PFSK-1 (cell line): ENCODE data around the gene PPP1R15A.

Source experiments
- FOXP2 ChIP-seq: optimal IDR thresholded peaks from 2 replicates; pipeline ENCODE3; 2011; ENCODE audit warnings: borderline replicate concordance, control low read depth, inconsistent platforms; ENCODE audit not compliant: insufficient read depth; ENCODE audit errors: extremely low read length, extremely low read depth
- POLR2AphosphoS5 ChIP-seq: IDR thresholded peaks from 2 replicates; pipeline ENCODE4 v1.6.1; 2012; ENCODE audit warnings: low read depth, mild to moderate bottlenecking, control low read depth, low read length, moderate library complexity
- REST ChIP-seq, 2 experiments: IDR thresholded peaks; 2 replicates each; pipeline versions ENCODE4 v1.6.1 to v1.8.0; 2011 to 2012; ENCODE audit warnings: low read depth in 2 of 2, low read length in 2 of 2, control low read depth in 1 of 2, inconsistent platforms in 1 of 2, mild to moderate bottlenecking in 1 of 2, moderate library complexity in 1 of 2; ENCODE audit not compliant: insufficient read depth in 1 of 2
- SIN3A ChIP-seq: IDR thresholded peaks from 2 replicates; pipeline ENCODE4 v1.6.1; 2012; ENCODE audit warnings: mild to moderate bottlenecking, low read length, moderate library complexity, borderline replicate concordance; ENCODE audit not compliant: insufficient read depth
- TAF1 ChIP-seq: IDR thresholded peaks from 2 replicates; pipeline ENCODE4 v1.6.1; 2012; ENCODE audit warnings: low read length, control low read depth, borderline replicate concordance; ENCODE audit not compliant: insufficient read depth

Gene PPP1R15A

GRCh38 chr19:48845384-48845783, 26.8 kb upstream of the PPP1R15A start:
- TF ChIP-seq TAF1 (no peak), POLR2AphosphoS5 (no peak), SIN3A (no peak), FOXP2 (no peak), REST (IDR thresholded peaks at IDR 0.05; ENCODE audit: insufficient read depth in 1 of 2, low read depth in 2 of 2, low read length in 2 of 2) (no peak)

- TF ChIP-seq FOXP2 (no peak), SIN3A (no peak), TAF1 (no peak)
Measured at GRCh38 chr19:48852292-48852691, 19.9 kb upstream of the PPP1R15A start.

DNA sequence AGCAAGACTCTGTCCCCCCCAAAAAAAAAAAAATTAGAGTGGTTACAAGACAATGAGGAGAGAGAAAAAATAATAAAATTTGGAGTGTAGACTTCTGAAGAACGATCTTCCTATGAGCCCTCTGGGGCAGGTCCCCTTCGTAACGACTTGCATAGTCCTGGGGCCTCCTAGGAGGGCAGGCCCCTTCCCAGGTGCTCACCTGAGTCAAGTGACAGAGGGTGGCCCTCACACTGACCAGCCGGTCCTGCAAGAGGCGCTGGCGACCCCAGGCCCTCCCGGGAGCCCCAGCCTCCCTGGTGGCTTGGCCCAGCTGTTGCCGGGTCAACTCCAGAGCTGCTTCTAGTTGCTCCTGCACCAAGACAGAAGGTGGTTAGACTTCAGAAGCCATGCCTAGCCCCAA, 18.7 kb upstream of the PPP1R15A start:
- TF ChIP-seq POLR2AphosphoS5 (no peak), FOXP2 (no peak), SIN3A (no peak), REST (IDR thresholded peaks at IDR 0.05; ENCODE audit: insufficient read depth in 1 of 2, low read depth in 2 of 2, low read length in 2 of 2) (no peak)

DNA sequence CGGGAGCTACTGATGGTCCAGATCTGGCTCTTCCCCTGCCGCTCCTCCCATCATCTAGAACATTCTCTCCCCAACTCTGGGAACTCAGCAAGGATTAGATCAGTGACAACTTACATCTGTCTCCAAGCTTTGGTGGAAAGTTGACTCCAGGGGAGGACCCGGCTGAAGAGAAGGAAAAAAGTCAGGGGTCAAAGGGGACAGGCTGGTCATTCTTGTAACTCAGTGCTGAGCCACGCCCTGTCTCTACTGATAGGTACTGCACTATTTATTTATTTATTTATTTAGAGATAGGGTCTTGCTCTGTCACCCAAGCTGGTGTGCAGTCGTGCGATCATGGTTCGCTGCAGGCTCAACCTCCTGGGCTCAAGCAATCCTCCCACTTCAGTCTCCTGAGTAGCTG, 18.1 kb upstream of the PPP1R15A start:
- TF ChIP-seq SIN3A, result no peak
- TF ChIP-seq TAF1, result no peak
- no peak for TF ChIP-seq POLR2AphosphoS5
- TF ChIP-seq REST (IDR thresholded peaks at IDR 0.05; ENCODE audit: insufficient read depth in 1 of 2, low read depth in 2 of 2, low read length in 2 of 2), result no peak
- TF ChIP-seq FOXP2, result no peak

DNA sequence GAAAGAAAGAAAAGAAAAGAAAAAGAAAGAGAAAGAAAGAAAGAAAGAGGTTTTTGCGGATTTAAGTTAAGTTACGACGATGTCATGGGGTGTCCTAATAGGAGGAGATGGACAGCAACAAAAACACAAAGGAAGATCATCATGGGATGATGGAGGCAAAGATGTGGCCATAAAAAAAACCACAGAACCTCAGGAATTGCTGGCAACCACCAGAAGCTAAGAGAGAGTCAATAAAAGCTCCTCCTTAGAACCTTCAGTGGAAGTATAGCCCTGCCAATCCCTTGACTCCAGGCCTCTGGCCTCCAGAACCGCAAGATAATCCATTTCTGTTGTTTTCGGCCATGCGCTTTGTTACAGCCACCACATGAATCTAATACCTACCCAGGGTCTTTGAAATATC, 15.3 kb upstream of the PPP1R15A start:
- TF ChIP-seq REST (IDR thresholded peaks at IDR 0.05; ENCODE audit: insufficient read depth in 1 of 2, low read depth in 2 of 2, low read length in 2 of 2) (no peak), FOXP2 (no peak), POLR2AphosphoS5 (no peak), SIN3A (no peak), TAF1 (no peak)
